Panc1 (cell line): ENCODE data around the gene VAC14. TPM values are rescaled to one million over a fixed set of nuclear protein-coding genes. Genes with fewer than 3 reads are reported as not detected.

Experiments used
- ATAC-seq: fragments of 200-7000 bp; cut with Tn5 transposase; 2 replicates; pipeline ENCODE4 v1.9.1; 2020; ENCODE audit warnings: mild to moderate bottlenecking, moderate library complexity
- BruUV-seq: library from RNA; stranded (reverse); fragments of 400-500 nt; replicated peaks from 2 replicates; lab custom pipeline; 2021; lab: Mats Ljungman, UMichigan
- CTCF ChIA-PET: fragments of 300-600 bp; sonication (Branson Sonifier 250); formaldehyde crosslinking; loops from one replicate; lab custom pipeline; 2022; ENCODE audit warnings: antibody characterized with exemption; lab: Charles Lee
- POLR2A ChIA-PET: fragments of 300-600 bp; sonication (Branson Sonifier 250); formaldehyde crosslinking; loops from one replicate; lab custom pipeline; 2022; ENCODE audit warnings: antibody characterized with exemption; lab: Charles Lee
- DNase-seq: peaks from one replicate; pipeline ENCODE4 v3.0.0-alpha.2; 2010; ENCODE audit warnings: low read depth, low spot score
- H3K27ac ChIP-seq: 2 replicates; pipeline ENCODE4 v1.5.1; 2011; ENCODE audit warnings: mild to moderate bottlenecking, low read length, inconsistent platforms
- H3K27me3 ChIP-seq: fragments of 200-500 bp; sonication (Bioruptor generic); 2 replicates; pipeline ENCODE4 v1.6.0; 2014; ENCODE audit warnings: low read length, inconsistent platforms; ENCODE audit not compliant: control insufficient read depth, insufficient read depth
- H3K36me3 ChIP-seq: fragments of 200-500 bp; sonication (Bioruptor generic); 2 replicates; pipeline ENCODE4 v1.5.1; 2014; ENCODE audit warnings: inconsistent platforms, mild to moderate bottlenecking, low read length, moderate library complexity; ENCODE audit not compliant: control insufficient read depth, insufficient read depth
- H3K4me1 ChIP-seq: 2 replicates; pipeline ENCODE4 v1.5.1; 2011; ENCODE audit warnings: inconsistent platforms, mild to moderate bottlenecking, low read length, moderate library complexity; ENCODE audit not compliant: control insufficient read depth, insufficient read depth
- H3K4me3 ChIP-seq, 2 experiments: 2 replicates each; pipeline ENCODE4 v1.5.1; 2011 to 2012; ENCODE audit warnings: low read depth in 2 of 2, low read length in 2 of 2, mild to moderate bottlenecking in 2 of 2, inconsistent platforms in 1 of 2, moderate library complexity in 1 of 2
- H3K9me3 ChIP-seq: fragments of 200-500 bp; sonication (Bioruptor generic); 2 replicates; pipeline ENCODE4 v1.5.1; 2014; ENCODE audit warnings: low read depth, mild to moderate bottlenecking, inconsistent platforms, low read length, moderate library complexity; ENCODE audit not compliant: control insufficient read depth, insufficient read depth
- CTCF ChIP-seq: fragments of 450-650 bp; IDR thresholded peaks from 2 replicates; pipeline ENCODE4 v1.5.1; 2017; ENCODE audit warnings: mild to moderate bottlenecking
- POLR2AphosphoS5 ChIP-seq: IDR thresholded peaks from 2 replicates; pipeline ENCODE4 v1.6.1; 2012; ENCODE audit warnings: mild to moderate bottlenecking, low read depth, low read length, moderate library complexity
- REST ChIP-seq, 2 experiments: IDR thresholded peaks; 2 replicates each; pipeline ENCODE4 v1.6.1; 2011 to 2012; ENCODE audit warnings: low read depth in 2 of 2, control low read depth in 1 of 2, low read length in 1 of 2, mild to moderate bottlenecking in 1 of 2, moderate library complexity in 1 of 2; ENCODE audit not compliant: insufficient read depth in 1 of 2
- SIN3A ChIP-seq: IDR thresholded peaks from 2 replicates; pipeline ENCODE4 v1.6.1; 2012; ENCODE audit warnings: low read depth, mild to moderate bottlenecking, low read length, moderate library complexity, borderline replicate concordance; ENCODE audit not compliant: insufficient read depth
- TCF7L2 ChIP-seq: IDR thresholded peaks from 2 replicates; pipeline ENCODE4 v1.6.1; 2011; ENCODE audit warnings: mild to moderate bottlenecking, low read depth, low read length, inconsistent platforms
- in situ Hi-C: cut with HindIII; loops from 2 replicates; pipeline ENCODE4 v1.10.0; 2016; ENCODE audit warnings: low sequenced_read_pairs, low pct_unique_long_range_greater_than_20kb
- intact Hi-C: fragments of 100-400 bp; cut with micrococcal nuclease; formaldehyde crosslinking; loops from one replicate; pipeline ENCODE4 v1.10.0; 2022; ENCODE audit not compliant: unreplicated experiment
- total RNA-seq: library from RNA; stranded (reverse); gene quantifications from one replicate; pipeline ENCODE4 v1.2.1, GENCODE V29; 2021; ENCODE audit not compliant: unreplicated experiment

The VAC14 gene
- total RNA-seq, 1 experiment from 2014 or later = 37.9 TPM

- TF ChIP-seq CTCF (no peak), REST (IDR thresholded peaks at IDR 0.05; ENCODE audit: insufficient read depth in 1 of 2, low read depth in 2 of 2, low read length in 1 of 2) (no peak), POLR2AphosphoS5 (no peak), SIN3A (no peak), TCF7L2 (no peak)
- DNase-seq (no peak), ATAC-seq (no peak)
- no TSS peak for BruUV-seq
- CTCF ChIA-PET = no interaction called here
- in situ Hi-C loops (no loop called here), intact Hi-C loops (no loop called here)
- Histone ChIP-seq H3K27ac (no peak overlapping the region), H3K4me3 (no peak overlapping the region), H3K36me3 (no peaks in the 10 kb centered on the region; the same call in 1 of the 2 replicates), H3K9me3 (no peaks in the 10 kb centered on the region), H3K4me1 (peaks cover 10% of the 10 kb centered on the region), H3K27me3 (no peaks in the 10 kb centered on the region)
- POLR2A ChIA-PET = no interaction called here
Measured at GRCh38 chr16:70795296-70795912, 5.6 kb downstream of the VAC14 start.

GRCh38 chr16:70793851-70794502 is 7.0 kb downstream of the VAC14 start:
- Histone ChIP-seq H3K36me3 (no peaks in the 10 kb centered on the region), H3K4me1 (peaks cover under 1% of the 10 kb centered on the region), H3K9me3 (no peaks in the 10 kb centered on the region), H3K4me3 (no peak overlapping the region), H3K27ac (no peak overlapping the region), H3K27me3 (no peaks in the 10 kb centered on the region)
- POLR2A ChIA-PET = no interaction called here
- no peak for DNase-seq
- CTCF ChIA-PET = no interaction called here
- TF ChIP-seq REST (IDR thresholded peaks at IDR 0.05; ENCODE audit: insufficient read depth in 1 of 2, low read depth in 2 of 2, low read length in 1 of 2) (no peak), SIN3A (no peak), POLR2AphosphoS5 (no peak), CTCF (no peak), TCF7L2 (no peak)
- intact Hi-C loops (no loop called here), in situ Hi-C loops (no loop called here)
- BruUV-seq = no TSS peak
- ATAC-seq = no peak
